Prostate gland (tissue), 2 donors: ENCODE data around the gene GFI1B.

Experiments
- POLR2A ChIP-seq: fragments of 450-650 bp; IDR thresholded peaks from one replicate; pipeline ENCODE4 v1.6.1; 2016; ENCODE audit warnings: antibody characterized with exemption, mild to moderate bottlenecking
- POLR2AphosphoS5 ChIP-seq: sonication (generic); formaldehyde crosslinking; IDR thresholded peaks from one replicate; pipeline ENCODE4 v1.6.1; 2017; ENCODE audit warnings: antibody characterized with exemption
- TF ChIP-seq, protein P1 (sequence below), 4 experiments: fragments of 200-600 bp in 2 of 4; fragments of 450-650 bp in 2 of 4; sonication (generic) in 2 of 4; IDR thresholded peaks; 1 replicate in 3 of 4; 2 replicates in 1 of 4; pipeline ENCODE4 v1.5.1; 2016 to 2019; ENCODE audit warnings: antibody characterized with exemption in 4 of 4, mild to moderate bottlenecking in 2 of 4, moderate library complexity in 2 of 4

DNA sequence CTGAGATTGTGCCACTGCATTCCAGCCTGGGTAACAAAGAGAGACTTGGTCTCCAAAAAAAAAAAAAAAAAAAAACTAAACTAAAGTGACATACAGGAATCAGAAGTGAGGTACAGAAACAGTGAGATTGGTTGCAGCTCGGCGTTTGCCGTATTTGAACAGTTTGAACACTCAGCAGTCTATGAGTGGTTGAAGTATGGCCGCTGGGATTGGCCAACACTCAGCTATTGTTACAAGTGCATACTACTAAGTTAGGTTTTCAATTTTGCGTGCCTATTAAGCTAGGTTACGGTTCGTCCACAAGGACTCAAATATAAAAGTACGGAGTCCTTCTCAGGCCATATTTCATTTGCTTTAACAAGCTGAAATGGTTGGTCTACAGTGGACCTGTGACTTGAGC, 30.7 kb upstream of the GFI1B start:
- TF ChIP-seq, protein P1, sequence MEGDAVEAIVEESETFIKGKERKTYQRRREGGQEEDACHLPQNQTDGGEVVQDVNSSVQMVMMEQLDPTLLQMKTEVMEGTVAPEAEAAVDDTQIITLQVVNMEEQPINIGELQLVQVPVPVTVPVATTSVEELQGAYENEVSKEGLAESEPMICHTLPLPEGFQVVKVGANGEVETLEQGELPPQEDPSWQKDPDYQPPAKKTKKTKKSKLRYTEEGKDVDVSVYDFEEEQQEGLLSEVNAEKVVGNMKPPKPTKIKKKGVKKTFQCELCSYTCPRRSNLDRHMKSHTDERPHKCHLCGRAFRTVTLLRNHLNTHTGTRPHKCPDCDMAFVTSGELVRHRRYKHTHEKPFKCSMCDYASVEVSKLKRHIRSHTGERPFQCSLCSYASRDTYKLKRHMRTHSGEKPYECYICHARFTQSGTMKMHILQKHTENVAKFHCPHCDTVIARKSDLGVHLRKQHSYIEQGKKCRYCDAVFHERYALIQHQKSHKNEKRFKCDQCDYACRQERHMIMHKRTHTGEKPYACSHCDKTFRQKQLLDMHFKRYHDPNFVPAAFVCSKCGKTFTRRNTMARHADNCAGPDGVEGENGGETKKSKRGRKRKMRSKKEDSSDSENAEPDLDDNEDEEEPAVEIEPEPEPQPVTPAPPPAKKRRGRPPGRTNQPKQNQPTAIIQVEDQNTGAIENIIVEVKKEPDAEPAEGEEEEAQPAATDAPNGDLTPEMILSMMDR (IDR thresholded peaks at IDR 0.05) = no peak
- TF ChIP-seq POLR2A (no peak), POLR2AphosphoS5 (no peak)
